HG03432 (cell line): ENCODE measurements around the gene MYO10.

Experiments
- ATAC-seq: cut with Tn5 transposase; IDR thresholded peaks from one replicate; pipeline ENCODE4 v1.9.1; 2021; ENCODE audit warnings: mild to moderate bottlenecking, moderate library complexity; ENCODE audit not compliant: unreplicated experiment

Gene MYO10

GRCh38 chr5:16642867-16643266 is 293.2 kb downstream of the MYO10 start:
- no peak for ATAC-seq

DNA sequence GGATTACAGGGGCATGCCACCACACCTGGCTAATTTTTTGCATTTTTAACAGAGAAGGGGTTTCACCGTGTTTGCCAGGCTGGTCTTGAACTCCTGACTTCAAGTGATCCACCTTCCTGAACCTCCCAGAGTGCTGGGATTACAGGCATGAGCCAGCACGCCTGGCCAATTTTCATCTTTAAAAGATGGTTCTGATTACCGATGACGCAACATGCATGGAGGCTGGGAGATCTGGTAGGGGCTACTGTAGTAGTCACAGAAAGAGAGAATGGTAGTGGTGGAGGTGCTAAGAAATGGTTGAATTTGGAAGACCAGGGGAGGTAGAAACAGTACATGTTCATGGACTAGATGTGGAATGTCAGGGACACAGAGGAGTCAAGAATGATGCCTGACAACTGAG is 296.9 kb downstream of the MYO10 start:
- ATAC-seq, result no peak

GRCh38 chr5:16628376-16628775 is 307.7 kb downstream of the MYO10 start:
- ATAC-seq, result no peak

GRCh38 chr5:16626696-16627264 is 309.3 kb downstream of the MYO10 start:
- ATAC-seq, result peak; percentile 76

GRCh38 chr5:16625096-16625495 is 311.0 kb downstream of the MYO10 start:
- no peak for ATAC-seq

DNA sequence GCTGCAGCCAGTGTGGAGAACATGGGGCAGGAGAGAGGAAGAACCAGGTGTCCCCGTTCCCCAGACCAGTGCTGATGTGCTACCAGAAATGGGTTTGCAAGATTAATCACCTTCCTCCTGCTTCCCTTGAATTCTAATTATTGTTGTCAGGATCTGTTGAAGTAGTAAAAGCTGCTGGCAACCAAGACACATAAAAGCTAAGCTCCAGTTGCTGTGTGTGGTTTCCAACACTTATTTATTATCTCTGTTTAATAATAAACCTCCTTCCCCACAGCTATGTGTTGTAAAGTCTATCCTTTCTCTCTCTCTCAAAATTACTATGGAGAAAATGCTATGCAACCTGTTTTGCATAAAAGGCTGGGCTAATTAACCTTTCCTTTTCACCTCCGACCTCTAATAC is 317.0 kb downstream of the MYO10 start:
- ATAC-seq, result no peak

DNA sequence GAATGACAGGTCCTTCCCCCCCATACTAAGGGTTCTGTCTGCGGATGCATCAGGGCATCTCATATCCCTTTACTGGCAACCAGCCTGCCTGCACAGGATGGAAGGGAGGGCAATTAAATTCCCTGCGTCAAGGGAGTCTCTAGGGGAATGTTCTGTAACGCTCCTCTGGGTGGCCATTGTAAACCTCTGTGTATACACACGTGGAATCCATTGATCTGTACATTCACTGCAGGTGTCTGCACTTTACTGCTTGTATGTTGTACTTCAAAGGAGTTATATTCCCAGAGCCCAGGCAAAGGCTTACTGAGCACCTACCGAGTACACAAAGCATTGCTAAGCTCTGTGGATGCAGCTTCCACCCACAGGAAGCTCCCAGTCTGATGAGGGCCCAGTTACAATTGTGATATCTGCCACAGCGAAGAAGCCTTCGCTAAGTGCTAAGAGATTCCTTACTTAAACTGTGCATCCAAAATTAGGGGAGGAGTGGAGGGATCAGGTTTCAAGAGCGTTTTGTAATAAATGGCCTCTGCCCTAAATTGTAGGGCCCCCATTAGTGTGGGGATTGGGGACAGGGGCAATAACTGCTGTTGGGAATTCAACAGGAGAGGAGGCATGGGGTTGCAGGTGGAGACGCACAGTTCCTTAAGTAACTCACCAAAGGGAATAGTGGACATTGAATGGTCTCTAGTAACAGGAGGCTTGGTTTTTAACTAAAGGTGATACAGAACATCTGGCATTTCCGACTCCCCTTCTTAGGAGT is 317.8 kb downstream of the MYO10 start:
- ATAC-seq, result no peak

DNA sequence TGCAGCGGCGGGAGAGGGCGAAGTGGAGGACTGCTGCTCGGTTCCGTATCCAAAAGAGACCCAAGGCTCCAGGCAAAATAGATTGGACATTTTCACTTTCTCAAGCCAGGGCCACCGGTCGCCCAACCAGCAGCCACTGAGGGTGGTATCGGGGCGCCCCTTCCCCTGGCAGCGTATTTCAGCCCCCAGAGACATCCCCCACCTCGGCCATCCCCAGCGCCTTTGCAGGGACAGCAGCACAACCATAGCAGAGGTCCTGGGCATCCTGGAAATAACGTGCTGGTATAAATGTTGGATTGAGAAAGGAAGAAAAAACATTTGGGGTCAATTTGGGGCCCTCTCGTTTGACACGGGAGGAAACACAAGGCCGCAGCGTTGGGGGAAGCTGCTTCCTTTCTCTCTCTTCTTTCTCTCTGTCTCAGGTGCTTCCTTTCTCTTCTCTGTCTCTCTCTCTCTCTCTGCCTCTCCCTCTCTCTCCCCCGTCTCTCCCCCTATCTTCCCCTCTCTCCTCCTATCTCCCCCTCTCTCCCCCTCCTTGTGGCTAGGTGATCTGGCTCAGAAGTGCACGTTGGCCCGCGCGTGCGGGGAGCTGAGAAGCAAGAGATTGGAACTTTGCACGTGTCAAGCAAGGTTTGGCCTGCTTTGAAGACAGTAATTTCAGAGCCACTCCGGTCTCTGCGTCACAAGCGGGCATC is 318.7 kb downstream of the MYO10 start:
- ATAC-seq, result peak; percentile 4

GRCh38 chr5:16616536-16617273 is 319.4 kb downstream of the MYO10 start, which contains the start of gene RETREG1:
TSS of gene RETREG1 (minus strand) at chr5:16616997. CDS start at chr5:16616971, 26 bp downstream.
- ATAC-seq, result peak; percentile 83

GRCh38 chr5:16615741-16616535 is 320.1 kb downstream of the MYO10 start:
- no peak for ATAC-seq

DNA sequence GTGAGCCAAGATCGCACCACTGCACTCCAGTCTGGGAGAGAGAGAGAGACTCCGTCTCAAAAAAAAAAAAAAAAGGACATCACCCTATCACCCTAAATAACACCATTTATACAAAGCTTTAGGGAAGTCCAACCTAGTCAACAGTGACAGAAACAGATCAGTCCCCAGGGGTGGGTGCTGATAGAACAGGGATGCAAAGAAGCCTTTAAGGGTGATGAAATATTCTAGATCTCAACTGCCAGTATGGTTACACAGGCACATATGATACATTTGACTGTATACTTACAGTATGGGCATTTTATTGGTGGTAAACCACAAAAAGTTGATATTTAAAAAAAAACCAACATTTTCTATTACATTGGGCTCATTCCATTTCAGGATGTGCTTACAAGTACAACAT is 324.1 kb downstream of the MYO10 start:
- ATAC-seq, result no peak
